Measurements from ENCODE around the gene TYMP.
"Not testable (repeated sequence)": the region's sequence is repeated elsewhere in the genome, so short reads cannot be mapped to it uniquely, and the experiment has no call there.

Gene TYMP

DNA sequence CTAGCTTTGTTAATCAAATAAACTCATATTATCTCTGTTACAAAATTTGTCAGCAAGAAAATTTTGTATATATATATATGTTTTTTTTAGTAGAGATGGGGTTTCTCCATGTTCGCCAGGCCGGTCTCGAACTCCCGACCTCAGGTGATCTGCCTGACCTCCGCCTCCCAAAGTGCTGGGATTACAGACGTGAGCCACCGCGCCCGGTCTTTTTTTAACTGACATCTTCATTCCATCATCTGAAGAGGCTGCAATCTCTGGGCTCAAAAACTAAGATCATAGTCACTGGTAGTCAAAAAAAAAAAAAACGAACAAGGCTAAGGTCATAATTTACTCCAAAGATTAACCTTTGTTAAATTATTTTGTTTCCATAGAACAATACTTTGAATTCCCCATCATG, 10.6 kb upstream of the TYMP start:
- no peak for DNase-seq (ENCODE audit: low read depth)

DNA sequence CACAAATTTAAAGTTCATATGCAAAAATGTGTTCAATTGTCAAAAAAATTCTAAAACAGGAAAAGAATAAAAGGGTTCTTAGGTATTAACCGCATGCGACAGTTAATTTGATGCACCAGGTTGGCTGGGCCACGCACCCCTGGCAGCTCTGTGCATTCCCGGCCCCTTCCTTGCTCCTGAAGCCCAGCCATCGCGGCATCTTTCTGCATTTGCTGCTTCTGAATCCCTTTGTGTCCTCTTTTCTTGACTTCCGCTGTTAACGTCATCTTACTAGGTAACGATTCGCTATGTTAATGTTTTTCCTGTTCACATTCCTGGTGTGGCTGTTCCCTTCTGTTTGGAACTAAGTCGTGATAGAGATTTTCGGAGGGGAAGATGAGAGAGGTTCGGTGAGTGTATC, 8.0 kb upstream of the TYMP start:
- DNase-seq (ENCODE audit: low read depth): no peak

DNA sequence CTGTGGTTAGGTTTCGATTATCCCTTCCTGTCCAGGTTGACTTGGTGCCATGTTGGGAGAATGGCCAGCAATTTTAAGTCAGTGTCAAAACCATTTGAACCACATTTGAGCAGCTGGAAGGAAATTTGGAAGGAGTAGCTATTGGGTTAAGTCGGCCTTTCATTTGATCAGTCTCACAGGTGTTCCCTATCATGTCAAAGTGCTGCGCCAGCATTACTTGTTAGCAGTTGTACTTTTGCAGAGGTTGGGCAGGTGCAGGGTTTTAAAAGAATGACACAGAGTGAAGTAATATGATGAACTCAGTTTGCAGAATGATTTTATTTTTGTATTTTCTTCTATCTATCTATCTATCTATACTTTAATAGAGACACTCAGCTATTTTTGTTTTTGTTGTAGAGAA, 6.4 kb upstream of the TYMP start:
- DNase-seq (ENCODE audit: low read depth): no peak

DNA sequence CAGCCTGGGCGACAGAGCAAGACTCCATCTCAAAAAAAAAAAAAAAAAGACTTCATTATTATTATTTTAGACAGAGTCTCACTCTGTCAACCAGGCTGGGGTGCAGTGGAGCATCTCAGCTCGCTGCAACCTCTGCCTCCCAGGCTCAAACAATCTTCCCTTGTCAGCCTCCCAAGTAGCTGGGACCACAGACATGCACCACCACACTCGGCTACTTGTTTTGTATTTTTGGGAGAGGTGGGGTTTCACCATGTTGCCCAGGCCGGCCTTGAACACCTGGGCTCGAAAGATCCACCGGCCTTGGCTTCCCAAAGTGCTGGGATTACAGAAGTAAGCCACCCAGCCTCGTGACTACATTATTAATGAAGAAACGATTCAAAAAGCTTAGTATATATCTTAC, 5.3 kb upstream of the TYMP start:
- no peak for DNase-seq (ENCODE audit: low read depth)

DNA sequence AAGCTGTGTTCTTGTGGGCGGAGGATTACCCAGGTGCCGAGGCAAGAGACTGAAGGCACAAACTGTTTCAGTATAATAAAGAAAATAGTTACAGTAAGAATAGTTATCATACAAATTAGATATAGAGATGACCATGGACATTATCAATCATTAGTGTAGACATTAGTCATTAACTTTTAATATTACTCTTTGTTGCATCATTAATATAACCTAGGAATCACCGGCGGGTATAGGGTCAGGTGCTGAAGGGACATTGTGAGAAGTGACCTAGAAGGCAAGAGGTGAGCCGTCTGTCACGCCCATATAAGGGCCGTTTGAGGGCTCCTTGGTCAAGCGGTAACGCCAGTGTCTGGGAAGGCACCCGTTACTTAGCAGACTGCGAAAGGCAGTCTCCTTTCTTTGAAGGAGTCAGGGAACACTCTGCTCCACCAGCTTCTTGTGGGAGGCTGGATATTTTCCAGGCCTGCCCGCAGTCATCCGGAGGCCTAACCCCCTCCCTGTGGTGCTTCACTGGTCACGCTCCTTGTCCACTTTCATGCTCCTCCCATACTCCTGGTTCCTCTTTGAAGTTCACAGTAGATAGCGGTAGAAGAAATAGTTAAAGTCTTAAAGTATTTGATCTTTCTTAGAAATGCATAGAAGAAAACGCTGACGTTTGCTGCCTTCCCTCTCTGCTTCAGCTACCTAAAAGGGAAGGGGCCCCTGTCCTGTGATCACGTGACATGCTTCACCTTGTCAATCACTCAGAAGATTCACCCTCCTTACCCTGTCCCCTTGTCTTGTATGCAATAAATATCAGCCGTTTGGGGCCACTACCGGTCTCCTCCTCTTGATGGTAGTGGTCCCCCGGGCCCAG, 4.3 kb upstream of the TYMP start:
- DNase-seq (ENCODE audit: low read depth): not testable (repeated sequence)

DNA sequence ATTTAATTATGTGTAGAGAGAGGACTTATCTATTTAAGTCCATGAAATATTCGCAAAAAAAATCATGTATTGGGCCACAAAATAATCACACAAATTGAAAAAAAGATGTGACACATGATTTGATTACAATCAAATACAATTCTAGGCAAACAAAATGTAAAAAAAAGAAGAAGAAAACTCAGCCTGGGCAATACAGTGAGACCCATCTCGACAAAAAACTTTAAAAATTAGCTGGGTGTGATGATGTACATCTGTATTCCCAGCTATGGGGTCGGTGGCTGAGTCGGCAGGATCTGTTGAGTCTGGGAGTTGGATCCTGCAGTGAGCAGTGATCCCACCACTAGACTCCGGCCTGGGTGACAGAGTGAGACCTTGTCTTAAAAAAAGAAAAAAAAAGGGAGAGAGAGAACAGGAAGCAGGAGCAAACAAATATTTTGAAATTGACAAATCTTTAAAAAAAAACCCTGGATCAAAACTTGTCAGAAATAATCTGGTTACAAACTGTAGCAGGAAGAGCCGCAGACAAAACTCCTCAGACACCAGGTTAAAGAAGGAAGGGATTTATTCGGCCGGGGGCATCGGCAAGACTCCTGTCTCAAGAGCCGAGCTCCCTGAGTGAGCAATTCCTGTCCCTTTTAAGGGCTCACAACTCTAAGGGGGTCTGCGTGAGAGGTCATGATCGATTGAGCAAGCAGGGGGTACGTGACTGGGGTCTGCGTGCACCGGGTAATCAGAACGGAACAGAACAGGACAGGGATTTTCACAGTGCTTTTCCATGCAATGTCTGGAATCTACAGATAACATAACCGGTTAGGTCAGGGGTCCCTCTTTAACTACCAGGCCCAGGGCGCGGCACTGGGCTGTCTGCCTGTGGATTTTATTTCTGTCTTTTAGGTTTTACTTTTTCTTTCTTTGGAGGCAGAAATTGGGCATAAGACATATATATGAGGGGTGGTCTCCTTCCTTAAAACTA, 3.3 kb upstream of the TYMP start:
- DNase-seq (ENCODE audit: low read depth): no peak

DNA sequence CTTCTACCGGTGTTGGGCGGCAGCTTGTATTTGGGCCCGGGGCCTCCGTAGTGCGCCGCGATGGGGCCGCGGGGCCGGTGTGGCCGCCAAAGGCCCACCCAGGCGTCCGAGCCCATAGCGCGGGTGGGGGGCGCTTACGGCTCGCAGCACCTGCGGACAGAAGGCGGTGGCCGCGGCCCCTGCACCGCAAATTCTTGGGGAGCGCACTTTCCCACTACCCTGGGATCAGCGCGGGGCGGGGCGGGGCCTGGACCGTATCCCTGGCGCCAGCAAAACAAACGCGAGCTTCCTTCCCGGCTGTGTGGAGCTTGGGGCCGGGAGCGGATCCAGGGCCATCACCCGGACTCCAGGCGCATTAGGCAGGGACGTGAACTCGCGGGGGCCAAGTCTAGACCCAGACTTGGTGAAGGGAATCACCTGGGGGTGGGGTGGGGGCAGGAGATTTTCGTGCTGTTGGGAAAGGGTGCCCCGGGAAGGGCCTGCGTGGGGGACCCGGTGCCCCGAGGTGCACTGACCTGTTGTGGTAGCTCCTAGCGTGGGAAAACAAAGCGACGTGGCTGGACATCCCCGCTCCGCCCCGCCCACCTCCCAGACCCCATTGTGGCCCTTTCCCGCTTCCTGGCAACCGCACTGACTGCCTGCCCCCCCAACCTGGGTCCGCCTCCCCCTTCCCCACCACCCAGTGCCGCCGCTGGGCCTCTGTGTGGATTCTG, 2.3 kb upstream of the TYMP start:
- no peak for DNase-seq (ENCODE audit: low read depth)

DNA sequence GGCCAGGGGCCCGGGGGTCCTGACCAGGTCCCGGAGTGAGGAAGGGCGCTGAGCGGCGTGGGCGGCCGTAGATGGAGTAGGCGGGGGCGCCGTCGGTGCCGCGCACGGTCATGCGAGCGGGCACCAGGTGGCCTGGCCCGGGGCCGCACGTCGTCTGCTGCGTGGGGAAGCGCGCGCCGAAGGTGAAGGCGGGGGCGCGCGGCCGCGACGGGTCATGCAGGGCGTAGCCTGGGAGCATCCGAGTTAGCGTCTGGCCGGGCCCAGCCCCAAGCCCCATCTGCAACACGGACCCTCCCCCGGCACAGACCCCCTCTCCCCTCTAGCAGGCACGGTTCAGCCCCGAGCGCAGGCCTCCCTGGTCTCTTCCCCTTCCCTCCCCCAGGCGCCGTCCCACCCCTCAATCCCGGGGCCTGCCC, 1.7 kb upstream of the TYMP start:
- DNase-seq (ENCODE audit: low read depth): no peak

DNA sequence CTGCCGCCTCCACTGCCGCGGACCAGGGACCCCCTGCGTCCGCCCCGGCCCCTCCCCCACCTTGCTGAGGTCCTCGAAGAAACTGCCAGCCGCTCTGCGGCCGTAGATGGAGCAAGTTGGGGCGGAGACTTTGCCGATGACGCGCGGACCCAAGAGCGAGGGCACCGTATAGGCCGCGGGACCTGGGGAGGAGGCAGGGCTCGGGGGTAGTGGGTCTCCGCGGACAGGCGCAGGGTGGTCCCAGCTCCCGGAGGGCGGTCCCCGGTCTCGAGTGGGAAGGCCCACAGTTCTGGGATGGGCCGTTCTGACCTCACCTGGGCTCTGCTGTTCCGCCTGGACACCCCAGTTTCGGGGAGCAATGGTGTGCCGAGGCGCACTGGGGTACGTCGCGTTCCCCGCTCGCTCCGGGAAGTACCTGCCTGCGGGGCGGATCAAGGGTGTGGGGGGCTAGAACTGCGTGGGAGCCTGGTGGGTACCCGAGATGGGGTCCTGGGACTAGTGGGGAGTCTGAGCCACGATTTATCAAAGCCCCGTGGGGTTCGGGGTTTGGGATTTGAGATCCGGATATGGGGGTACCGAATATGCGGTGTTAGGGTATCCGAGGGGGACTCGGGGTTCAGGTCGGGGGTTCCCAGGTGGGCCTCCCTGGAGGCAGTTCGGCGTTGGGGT, 1.2 kb upstream of the TYMP start:
- DNase-seq (ENCODE audit: low read depth): no peak

DNA sequence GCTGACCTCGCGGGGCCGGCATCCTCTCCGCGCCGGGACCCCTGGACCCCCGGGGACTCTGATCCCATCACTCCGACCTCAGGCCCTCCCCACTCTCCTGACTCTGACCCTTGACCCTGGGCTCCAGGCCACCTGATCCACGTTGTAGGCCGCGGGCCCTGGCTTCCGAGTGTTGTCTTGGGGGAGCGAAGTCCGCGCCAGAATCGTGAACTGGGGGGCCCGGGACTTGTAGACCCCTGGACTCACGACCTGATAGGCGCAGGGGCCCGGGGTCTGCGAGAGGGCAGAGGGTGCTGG, 716 bp upstream of the TYMP start:
- DNase-seq (ENCODE audit: low read depth): no peak

DNA sequence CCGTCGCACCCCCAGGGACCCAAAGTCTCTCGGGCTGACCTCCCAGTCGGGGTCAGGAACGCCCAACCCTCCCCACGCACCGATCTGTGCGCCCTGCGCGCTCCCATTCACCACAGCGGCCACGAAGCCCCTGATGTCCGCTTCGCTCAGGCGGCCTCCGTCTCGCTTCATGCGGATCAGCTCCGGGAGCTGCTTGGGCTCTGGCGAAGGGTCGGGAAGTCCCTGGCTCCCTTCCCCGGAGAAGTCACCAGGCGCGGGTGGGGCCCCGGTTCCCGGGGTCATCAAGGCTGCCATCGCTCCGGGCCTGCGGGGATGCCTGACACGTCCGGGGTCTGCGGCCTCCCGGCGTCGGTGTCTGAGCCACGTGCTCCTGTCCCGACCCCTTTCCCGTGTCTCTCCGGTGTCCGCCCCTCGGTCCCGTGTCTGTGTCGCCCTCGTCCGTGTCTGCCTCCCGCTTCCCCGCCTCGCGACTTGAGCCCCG, 356 bp downstream of the TYMP start:
- DNase-seq (ENCODE audit: low read depth): no peak

DNA sequence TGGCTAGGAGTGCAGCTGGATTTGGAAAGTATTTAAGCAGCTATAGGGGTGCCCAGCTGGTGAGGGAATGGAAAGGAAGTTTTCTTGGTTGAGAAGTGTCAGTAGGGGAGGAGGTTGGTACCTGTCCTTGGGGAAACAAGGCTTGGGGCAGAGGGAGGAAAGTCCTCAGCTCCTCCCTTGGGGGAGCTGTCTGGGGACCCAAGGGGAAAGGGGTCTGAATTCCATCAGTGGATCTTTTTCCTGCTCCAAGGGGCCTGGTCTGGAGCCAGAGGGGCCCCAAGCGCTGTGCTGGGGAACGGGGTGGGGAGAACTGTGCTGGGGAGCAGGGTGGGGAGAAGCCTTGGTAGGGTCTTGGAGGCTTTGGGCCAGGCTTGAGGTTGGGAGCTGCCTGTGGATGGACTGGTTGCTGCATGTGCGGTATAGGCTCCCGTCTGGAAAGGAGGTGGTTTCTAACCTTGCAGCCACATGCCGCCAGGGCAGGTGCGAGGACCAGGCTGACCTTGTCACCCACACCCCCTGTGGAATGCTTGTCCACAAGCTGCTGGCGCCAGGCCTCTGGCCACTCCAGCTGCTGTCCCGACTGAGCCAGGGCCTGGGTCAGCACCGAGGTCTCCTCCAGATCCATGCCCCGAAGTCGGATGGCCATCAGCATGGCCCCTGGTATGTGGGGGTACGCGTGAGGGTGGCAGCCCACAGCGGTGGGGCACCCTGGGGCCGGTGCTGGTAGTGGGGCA, 963 bp downstream of the TYMP start:
- DNase-seq (ENCODE audit: low read depth): no peak

DNA sequence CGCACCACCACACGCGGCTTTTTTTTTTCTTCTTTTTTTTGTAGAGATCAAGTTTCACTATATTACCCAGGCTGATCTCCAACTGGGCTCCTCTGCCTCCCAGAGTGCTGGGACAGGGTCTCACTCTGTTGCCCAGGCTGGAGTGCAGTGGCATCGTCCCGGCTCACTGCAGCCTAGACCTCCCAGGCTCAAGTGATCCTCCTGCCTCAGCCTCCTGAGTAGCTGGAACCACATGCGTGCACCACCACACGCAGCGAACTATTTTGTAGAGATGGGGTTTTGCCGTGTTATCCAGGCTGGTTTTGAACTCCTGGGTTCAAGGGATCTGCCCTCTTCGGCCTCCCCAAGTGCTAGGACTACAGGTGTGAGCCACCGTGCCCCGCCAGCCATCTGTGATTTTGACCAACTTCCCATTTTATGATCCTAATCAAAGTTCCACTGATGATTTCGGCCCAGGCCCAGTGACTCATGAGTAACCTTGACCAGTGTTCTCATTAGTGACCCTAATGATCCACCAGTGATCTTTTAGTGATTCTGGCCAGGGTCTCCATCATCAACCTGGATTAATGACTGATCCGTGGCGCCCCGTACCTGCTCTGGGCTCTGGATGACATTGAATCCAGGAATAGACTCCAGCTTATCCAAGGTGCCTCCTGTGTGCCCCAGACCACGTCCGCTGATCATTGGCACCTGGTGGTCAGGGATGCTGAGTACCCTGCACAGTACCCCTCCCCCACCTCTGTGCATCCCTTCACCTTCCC, 1.7 kb downstream of the TYMP start:
- no peak for DNase-seq (ENCODE audit: low read depth)

DNA sequence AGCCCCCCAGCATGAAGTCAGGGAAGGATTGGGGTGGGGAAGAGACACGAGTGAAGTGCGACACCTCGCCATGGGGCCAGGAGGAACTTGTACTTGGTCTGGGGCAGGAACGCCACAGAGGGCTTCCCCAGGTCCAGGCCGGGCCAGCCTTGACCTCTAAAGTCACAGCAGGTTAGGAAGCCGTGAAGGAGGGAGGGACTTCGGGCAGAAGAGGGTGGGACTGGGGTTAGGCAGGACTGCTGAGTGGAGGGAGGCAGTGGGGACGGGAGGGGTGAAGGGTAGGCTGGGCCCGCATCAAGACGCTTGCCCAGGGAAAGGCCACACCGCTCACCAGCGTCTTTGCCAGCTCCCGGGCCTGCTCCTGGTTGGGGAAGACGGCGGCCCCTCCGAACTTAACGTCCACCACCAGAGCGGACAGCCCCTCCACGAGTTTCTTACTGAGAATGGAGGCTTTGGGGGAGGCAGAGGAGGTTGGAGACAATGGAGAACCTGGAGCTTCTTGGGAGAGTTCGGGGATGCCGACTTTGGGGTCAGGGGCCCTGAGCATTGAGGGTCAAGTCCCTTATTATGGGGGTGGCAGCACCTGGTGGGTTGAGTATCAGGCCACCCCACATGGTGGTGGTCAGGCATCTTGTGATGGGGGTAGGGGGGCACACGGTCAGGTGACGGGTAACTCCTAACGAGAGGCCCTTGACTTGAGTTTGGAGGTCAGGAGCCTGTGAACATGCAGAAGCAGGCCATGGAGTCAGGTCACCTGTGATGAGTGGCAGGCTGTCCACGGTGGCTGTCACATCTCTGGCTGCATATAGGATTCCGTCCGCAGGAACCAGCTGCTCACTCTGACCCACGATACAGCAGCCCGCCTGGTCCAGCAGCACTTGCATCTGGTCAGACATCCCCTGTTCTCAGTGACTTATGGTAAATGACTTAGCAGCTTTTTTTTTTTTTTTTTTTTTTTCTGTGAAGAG, 2.7 kb downstream of the TYMP start:
- peak; percentile 74 for DNase-seq (ENCODE audit: low read depth)

DNA sequence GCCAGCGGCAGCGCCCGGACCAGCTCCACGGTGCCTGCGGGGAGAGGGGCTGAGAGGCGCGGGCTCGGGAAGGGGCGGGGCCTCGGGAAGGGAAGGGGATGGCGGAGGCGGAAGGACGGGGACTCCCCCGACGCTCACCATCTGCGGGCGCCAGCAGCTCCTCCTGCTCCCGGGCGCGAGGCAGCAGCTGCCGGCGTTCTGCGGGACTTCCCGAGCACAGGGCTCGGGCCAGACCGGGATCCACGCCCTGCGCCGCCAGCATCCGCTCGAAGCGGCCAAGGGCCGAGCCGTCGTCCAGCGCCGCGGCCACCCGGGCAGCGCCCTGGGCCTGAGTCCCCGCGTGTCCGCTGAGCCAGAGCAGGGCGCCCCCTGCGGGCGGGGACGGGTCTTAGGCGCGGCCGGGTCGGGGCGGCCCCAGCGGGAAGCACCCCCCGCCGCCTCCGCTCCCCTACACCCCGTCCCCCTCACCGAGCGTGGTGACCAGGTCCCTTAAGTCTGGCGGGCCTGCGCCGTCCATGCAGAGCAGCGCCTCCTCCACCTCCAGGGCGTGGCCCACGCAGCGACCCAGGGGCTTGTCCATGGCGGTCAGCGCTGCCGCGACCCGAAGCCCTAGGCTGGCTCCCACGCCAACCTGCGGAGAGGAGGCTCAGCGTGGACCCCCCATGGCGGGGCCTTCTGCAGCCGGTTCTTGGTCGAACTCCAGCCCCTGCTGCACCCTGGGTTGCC, 3.5 kb downstream of the TYMP start:
- peak; percentile 77 for DNase-seq (ENCODE audit: low read depth)

DNA sequence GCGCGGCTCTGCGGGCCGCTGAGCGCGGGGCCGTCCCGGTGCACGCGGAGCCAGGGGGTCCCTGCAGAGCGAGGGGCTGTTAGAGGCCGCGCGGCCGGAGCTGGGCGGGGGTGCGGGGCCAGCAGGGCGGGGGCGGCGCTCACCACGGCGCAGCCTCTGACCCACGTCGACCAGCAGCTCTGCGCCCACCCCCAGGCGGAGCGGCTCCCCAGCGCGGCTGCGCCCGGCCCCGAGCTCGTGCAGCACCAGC, 4.0 kb downstream of the TYMP start:
- DNase-seq (ENCODE audit: low read depth): no peak

DNA sequence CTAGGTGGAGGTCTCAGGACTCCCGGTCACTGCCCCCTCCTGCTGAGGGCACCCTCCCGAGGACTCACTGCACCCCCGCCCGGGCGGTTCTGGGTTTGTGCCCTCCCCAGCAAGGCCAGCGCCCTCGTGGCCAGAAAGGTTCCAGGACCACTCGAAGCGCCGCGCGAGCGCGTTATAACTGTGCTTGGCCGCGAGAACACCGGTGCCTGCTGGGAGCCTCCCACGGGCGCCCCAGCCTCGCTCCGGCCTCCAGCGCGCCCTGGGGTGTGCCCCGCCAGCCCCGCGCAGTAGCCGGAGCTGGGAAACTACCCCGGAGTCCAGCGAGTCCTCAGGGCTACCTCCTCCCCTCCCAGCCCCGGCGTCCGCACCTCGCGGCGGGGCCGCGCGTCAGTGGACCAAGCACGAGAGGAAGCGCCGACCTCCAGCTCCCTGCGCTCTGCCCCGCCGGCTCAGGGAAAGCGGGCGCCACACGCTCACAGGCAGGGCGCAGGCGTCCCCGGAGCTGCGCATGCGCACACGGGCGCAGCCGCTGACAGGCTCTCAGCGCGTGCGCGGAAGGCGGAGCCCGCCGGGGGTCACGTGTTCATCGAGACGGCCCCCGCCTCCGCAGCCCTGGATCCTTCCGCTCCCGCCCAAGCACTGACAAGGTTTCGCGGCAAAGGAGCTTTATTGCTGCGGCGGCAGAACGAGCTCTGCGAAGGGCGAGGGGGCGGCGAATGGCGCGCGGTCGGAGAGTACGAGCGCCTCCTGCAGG, 4.5 kb downstream of the TYMP start, which contains the start of gene SCO2:
Gene SCO2 (minus strand): TSS at position 495 of the 754 bp plus-strand sequence. CDS start 1,187 bp downstream, outside the sequence.
- peak; percentile 91 for DNase-seq (ENCODE audit: low read depth)

DNA sequence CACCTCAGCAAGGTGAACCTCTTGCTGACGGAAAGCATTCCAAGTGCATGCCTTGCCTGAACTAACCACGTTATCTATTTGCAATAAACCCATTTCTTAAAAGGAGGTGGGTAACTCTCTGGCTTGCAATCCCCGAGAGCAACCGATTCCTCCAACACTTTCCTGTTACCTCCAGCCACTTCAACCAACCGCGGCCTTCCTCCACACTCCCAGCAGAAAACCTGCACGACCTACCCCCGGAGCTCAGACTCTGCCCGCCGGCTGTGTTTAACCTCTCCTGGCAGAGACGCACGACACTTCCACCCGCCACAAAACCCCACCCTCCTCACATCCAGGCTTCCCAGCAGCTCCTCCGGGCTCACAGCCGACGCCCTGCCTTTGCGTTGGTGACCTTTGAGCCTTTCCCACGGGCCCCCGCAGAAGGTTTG, 5.1 kb downstream of the TYMP start:
- DNase-seq (ENCODE audit: low read depth): no peak

All from CMK (cell line).